Measurements from ENCODE around the gene SETD7.

- TF ChIP-seq CTCF (IDR thresholded peaks at IDR 0.05) = no peak
- no peak for TF ChIP-seq POLR2A (IDR thresholded peaks at IDR 0.05)
These were observed 49.5 kb upstream of the SETD7 start for GRCh38 chr4:139605516-139605915.

All from prostate gland (tissue), 2 donors.